GM21390 (cell line): ENCODE data around the gene KIAA1671.
A peak's percentile ranks its signal among the peaks of the same experiment; 100 is the strongest.

Experiments
- ATAC-seq: cut with Tn5 transposase; IDR thresholded peaks from one replicate; pipeline ENCODE4 v1.9.1; 2021; ENCODE audit not compliant: unreplicated experiment

KIAA1671 gene

DNA sequence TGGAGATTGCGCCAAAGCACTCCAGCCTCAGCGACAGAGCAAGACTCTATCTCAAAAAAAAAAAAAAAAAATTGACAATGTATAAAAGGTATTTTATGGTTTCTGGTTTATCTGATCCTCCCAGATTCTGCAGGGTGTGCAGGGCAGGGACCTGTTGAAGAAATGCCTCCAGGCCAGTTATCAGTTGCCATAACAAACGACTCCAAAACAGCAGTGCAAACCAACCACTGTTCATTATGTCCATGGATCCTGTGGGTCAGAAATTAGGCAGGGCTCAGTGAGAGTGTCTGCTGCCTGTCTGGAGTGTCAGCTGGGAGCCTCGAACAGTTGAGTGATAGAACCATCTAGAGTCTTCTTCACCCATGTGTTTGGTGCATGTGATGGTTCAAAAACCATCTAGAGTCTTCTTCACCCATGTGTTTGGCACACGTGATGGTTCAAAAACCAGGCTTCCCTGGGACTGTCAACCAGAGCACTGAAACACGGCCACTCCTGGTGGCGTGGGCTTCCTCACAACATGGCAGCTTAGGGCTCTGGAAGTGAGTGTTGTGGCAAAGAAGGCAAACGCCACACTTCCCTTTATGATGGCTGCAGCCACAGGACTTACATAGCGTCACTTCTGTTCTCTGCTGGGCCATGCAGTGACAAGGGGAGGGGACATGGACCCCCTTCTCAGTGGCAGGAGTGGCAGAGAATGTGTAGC lies 132.0 kb downstream of the KIAA1671 start:
- ATAC-seq: no peak

- ATAC-seq: no peak
Observed at GRCh38 chr22:25085156-25085555, 132.6 kb downstream of the KIAA1671 start.

- ATAC-seq: peak; percentile 85
Observed at GRCh38 chr22:25085930-25086901, 133.7 kb downstream of the KIAA1671 start.

DNA sequence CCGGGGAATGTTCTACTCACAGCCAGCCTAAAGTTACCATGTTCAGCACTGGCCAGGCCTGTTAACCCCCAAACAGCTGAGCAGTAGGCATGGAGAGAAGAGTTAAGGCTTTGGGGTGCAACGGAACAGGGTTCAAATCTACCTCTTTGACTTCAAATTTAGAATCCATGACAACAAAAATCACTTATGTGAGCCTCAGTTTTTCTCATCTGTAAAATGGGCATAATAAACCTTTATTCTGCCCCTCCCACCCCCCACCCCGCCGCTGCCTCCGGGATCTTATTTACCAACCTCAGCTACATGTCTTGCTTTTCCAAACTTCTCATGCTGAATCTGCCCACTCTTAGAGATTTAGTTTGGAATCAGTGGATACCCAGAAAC lies 134.4 kb downstream of the KIAA1671 start:
- no peak for ATAC-seq

DNA sequence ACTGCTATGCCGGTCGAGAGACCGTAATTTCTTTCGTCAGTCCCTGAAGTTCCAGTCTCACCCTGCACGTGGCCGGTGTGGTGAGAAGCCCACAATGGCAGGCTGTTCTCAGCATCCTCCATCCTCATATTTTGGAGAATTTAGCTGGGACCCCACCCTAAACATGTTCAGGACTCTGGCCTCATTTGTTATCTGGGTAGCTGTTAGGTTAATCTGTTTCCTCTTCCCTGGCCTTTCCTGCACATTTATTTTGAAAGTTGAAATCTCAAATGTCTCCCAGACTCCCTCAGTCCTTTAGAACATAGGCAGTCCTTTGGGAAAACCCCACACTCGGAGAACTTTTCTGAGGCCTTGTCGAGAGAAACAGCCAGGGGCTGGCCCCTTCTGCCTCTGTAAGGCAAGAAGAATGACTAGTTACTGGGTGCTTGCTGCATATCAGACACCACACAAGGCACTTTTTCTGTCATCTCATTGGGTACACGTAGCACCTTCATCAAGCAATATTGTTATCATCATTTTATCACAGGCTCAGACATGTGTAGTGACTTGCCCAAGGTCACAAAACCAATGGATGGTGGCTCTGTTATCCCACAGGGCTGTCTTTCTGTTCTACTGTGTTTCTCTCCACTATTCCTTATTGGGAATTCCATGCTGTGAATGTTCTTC lies 137.8 kb downstream of the KIAA1671 start:
- ATAC-seq: no peak

GRCh38 chr22:25091458-25091857 lies 138.9 kb downstream of the KIAA1671 start:
- no peak for ATAC-seq

DNA sequence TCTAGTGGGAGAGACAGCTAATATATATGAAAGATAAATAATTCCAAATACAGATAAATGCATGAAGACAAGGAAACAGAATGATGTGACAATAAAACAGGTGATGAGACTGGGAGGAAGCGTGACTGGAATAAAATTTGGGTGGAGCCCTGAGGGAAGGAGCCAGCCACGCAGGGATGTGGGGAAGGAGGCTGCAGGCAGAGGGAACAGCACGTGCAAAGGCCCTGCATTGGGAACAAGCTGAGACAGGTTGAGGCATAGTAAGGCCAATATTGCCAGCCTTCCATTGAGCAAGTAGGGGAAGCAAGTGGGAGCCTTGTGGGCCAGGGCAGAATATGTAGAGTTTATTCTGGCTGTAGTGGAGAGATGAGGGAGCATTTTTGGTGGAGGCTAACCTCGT lies 139.6 kb downstream of the KIAA1671 start:
- no peak for ATAC-seq

DNA sequence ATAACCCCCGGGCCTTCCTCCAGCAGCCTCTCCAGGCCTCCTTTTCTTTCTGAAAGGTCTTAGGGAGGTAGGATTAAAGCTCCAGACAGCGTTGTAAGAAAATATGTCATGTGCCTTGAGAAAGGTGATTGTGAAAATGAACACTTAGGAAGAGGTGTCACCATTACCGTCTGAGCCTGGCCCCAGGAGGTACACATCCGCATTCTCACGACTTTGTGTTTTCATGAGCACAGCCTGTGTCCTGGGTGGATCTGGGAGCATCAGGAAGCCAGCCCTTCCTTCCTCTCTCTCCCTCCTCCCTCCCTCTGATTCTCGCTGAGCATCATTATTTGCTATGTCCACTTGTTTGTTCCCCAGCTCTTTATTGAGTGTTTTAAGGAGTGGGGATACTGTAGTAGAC lies 142.1 kb downstream of the KIAA1671 start:
- no peak for ATAC-seq

DNA sequence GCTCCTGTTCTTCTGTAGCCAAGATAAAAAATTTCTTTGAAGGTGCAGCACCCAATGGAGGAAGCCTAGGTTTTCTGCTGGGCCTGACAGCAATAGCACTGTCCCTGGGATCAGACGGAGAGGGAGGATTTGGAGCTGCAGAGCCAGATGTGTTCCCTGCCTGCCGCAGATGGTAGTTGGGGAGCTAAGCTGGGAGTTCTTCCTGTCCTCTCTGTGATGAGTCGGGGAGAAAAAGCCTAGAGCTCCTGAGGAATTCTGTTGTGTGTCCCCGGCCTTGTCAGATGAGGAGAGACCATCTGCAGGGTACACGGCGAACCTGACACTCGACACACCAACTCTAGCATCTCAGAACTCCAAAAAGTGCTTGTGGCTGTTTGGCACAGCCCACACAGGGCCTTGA lies 143.4 kb downstream of the KIAA1671 start:
- no peak for ATAC-seq

GRCh38 chr22:25096638-25097405 lies 144.3 kb downstream of the KIAA1671 start:
- ATAC-seq: no peak

DNA sequence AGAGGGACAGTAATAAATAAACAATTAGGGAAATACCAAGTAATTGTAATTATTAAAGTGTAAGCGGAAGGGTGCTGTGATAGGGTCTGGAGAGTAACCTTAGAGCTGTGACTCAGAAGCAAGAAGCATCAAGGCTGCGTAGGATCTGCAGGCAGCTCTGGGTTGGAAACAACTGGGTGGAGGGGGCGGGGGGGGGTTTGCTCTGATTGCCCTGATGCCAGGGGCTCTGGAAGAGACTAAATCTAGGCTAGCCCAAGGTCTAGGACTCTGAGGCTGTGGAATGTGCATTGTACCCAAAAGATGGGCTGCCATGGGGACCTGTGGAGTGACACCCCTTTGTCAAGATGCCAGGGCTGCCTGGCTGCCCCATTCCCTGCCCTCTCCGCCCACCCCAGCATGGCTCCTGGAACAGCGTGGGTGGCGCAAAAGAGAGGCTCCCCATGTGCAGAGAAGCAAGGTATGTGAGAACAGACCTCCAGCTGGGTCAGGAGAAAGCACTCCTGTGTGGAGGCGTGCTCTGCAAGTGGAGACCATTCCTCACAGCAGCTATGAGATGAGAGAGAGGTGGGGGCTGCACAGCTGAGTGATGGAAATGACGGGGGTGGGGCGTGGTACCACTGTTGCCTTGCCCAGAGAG lies 146.0 kb downstream of the KIAA1671 start:
- ATAC-seq: no peak

GRCh38 chr22:25099202-25099601 lies 146.7 kb downstream of the KIAA1671 start:
- no peak for ATAC-seq

GRCh38 chr22:25100402-25100801 lies 147.9 kb downstream of the KIAA1671 start:
- no peak for ATAC-seq

DNA sequence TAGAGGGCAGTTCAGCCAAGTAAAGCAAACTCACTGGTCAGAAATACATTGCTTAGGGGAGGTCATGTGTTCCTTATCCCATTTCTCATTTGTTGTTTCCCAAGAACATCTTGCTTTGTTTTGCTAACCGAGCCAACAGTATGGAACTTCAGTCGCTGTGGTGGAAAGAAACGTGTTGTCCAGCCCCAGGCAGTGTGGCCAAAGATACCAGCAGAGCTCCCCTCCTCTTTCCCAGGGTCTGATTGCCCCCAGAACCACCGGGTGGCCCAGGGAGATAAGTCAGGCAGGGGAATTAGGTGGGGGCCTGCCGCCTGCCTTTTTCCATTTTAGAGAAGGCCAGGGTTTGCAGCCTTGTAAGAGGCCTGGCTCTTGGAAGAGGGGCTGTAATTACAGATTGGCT lies 148.4 kb downstream of the KIAA1671 start:
- ATAC-seq: no peak

GRCh38 chr22:25101501-25101900 lies 149.0 kb downstream of the KIAA1671 start:
- no peak for ATAC-seq

- ATAC-seq: no peak
Observed at GRCh38 chr22:25101986-25102385, 149.5 kb downstream of the KIAA1671 start.

DNA sequence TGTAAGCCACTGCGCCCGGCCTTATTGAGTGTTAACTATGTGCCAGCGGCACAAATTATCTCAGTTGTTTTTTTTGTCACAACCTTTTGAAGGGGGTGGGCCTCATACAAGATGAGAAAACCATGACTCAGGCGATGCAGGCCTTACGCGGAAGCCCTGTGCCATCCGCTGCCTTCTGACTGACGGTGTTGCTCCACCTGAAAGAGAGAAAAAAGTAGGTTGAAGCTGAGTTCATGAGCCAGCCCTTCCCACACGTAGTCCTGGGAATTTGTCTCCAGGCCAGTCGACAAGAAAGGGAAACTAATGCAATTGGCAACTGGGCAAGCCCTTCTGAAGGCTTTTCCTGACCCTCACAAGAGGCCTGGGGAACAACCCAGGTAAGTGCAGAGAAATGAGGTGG lies 150.2 kb downstream of the KIAA1671 start:
- ATAC-seq: no peak

GRCh38 chr22:25104367-25104766 lies 151.9 kb downstream of the KIAA1671 start:
- ATAC-seq: no peak

DNA sequence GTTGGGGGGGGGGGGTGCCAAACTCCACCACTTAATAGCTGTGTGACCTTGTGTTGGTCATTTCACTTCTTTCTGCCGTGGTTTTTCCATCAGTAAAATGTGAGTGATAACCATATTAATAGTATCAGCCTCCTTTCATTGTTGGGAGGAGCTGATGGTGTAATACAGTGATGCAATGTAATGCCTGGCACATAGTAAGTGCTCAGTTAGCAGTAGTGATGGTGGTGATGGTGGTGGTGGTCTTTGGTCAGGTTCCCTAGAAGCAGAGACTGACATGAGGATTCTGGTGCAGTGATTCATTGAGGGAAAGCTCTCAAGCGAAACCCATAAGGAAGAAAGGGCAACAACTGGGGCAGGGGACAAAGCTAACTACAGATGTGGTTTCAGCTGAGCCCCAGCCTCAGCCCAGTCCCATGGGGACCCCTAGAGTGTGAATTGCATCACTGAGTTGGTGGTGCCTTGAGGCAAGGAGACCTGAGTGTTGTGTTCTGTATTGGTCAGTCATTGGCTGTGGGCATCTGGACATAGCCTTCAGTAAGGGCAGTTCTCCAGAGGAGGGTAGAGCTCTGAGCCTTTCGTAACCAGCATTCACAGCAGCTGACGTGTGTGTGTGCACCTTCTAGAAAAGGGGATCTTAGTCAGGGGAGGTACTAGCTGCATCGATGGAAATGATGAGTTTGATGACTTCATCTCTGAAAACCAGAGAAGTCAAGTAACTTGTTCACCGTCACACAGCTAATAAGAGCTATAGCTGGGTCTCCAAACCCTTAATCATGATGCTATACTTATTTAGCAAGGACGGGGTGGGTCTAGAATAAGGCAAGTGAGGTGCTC lies 153.5 kb downstream of the KIAA1671 start:
- no peak for ATAC-seq
